Lower leg skin (tissue), 4 donors: Measurements from ENCODE around the gene PMIS2. TPM values are rescaled to one million over a fixed set of nuclear protein-coding genes. Genes with fewer than 3 reads are reported as not detected.

Source experiments
- DNase-seq, 2 donors: peaks; one replicate each; pipeline ENCODE4 v3.0.0-alpha.2; 2019; ENCODE audit warnings: low spot score in 2 of 2
- H3K4me3 ChIP-seq: fragments of 200-600 bp; sonication (generic); 2 replicates; pipeline ENCODE4 v1.5.1; 2017; ENCODE audit warnings: mild to moderate bottlenecking, low read depth; ENCODE audit not compliant: poor library complexity, severe bottlenecking
- CTCF ChIP-seq, 3 donors: fragments of 450-650 bp; IDR thresholded peaks; one replicate each; pipeline ENCODE4 v1.5.1; 2016; ENCODE audit warnings: antibody characterized with exemption in 3 of 3, mild to moderate bottlenecking in 3 of 3, moderate library complexity in 2 of 3
- POLR2A ChIP-seq, 2 donors: fragments of 450-650 bp; IDR thresholded peaks; one replicate each; pipeline ENCODE4 v1.6.1; 2016 to 2017; ENCODE audit warnings: antibody characterized with exemption in 2 of 2, mild to moderate bottlenecking in 1 of 2, moderate library complexity in 1 of 2
- WGBS, 2 donors: methylation state at CpG; one replicate each; pipeline ENCODE4 v1.1.5; 2018; 5-methylcytosine and 5-hydroxymethylcytosine counted together
- intact Hi-C: fragments of 100-400 bp; cut with DNase I; formaldehyde crosslinking; loops from one replicate; pipeline ENCODE4 v1.15.0; 2023; ENCODE audit warnings: low total_unique reads
- total RNA-seq, 4 donors: library from RNA; depleted of rRNA; stranded (reverse); fragments of >200 nt; gene quantifications; one replicate each; pipeline ENCODE4 v1.1.0, GENCODE V29; 2016

The PMIS2 gene
- total RNA-seq, 4 donors from 2014 or later, result not detected

- intact Hi-C loops, result no loop called here
- no peak for DNase-seq
- WGBS, 2 donors, result 63 to 81% methylated on average over 1 of the region's 1 CpG
- no peak overlapping the region for H3K4me3 ChIP-seq
- TF ChIP-seq CTCF (IDR thresholded peaks at IDR 0.05), result no peak
- no peak for TF ChIP-seq POLR2A (IDR thresholded peaks at IDR 0.05)
Measured at GRCh38 chr19:35613574-35613973, 27.6 kb downstream of the PMIS2 start.

GRCh38 chr19:35615036-35615435 is 29.1 kb downstream of the PMIS2 start:
- no peak for DNase-seq
- intact Hi-C loops, result no loop called here
- no peak overlapping the region for H3K4me3 ChIP-seq
- WGBS, 2 donors, result 80 to 94% methylated on average over 9 to 16 of the region's 17 CpGs
- TF ChIP-seq POLR2A (IDR thresholded peaks at IDR 0.05) (no peak), CTCF (IDR thresholded peaks at IDR 0.05) (no peak)

GRCh38 chr19:35618857-35619256 is 32.9 kb downstream of the PMIS2 start:
- H3K4me3 ChIP-seq, result no peak overlapping the region
- intact Hi-C loops, result no loop called here
- DNase-seq, result no peak
- TF ChIP-seq POLR2A (IDR thresholded peaks at IDR 0.05) (no peak), CTCF (IDR thresholded peaks at IDR 0.05) (no peak)
- 83 to 92% methylated on average over 4 to 7 of the region's 7 CpGs for WGBS, 2 donors

- intact Hi-C loops, result no loop called here
- TF ChIP-seq POLR2A (IDR thresholded peaks at IDR 0.05), result no peak
- no peak for TF ChIP-seq CTCF (IDR thresholded peaks at IDR 0.05)
- WGBS, 2 donors, result 88 to 92% methylated on average over 9 to 11 of the region's 12 CpGs
- DNase-seq, result no peak
- no peak overlapping the region for H3K4me3 ChIP-seq
Measured at GRCh38 chr19:35619290-35619923, 33.4 kb downstream of the PMIS2 start.

GRCh38 chr19:35620001-35620400 is 34.0 kb downstream of the PMIS2 start:
- no peak overlapping the region for H3K4me3 ChIP-seq
- TF ChIP-seq CTCF (IDR thresholded peaks at IDR 0.05), result no peak
- DNase-seq, result no peak
- 89 to 94% methylated on average over 14 to 17 of the region's 17 CpGs for WGBS, 2 donors
- intact Hi-C loops, result no loop called here

- DNase-seq, result no peak
- no peak overlapping the region for H3K4me3 ChIP-seq
- TF ChIP-seq CTCF (IDR thresholded peaks at IDR 0.05) (no peak), POLR2A (IDR thresholded peaks at IDR 0.05) (no peak)
- intact Hi-C loops, result no loop called here
- 95 to 97% methylated on average over 9 of the region's 9 CpGs for WGBS, 2 donors
Measured at GRCh38 chr19:35621708-35622107, 35.7 kb downstream of the PMIS2 start.
